Measurements from ENCODE around the gene FIP1L1. TPM values are rescaled to one million over a fixed set of nuclear protein-coding genes. Genes with fewer than 3 reads are reported as not detected.

The FIP1L1 gene
- total and polyA plus RNA-seq, 4 experiments from 2014 or later = 63.9 to 90.7 (median 70.5) TPM

DNA sequence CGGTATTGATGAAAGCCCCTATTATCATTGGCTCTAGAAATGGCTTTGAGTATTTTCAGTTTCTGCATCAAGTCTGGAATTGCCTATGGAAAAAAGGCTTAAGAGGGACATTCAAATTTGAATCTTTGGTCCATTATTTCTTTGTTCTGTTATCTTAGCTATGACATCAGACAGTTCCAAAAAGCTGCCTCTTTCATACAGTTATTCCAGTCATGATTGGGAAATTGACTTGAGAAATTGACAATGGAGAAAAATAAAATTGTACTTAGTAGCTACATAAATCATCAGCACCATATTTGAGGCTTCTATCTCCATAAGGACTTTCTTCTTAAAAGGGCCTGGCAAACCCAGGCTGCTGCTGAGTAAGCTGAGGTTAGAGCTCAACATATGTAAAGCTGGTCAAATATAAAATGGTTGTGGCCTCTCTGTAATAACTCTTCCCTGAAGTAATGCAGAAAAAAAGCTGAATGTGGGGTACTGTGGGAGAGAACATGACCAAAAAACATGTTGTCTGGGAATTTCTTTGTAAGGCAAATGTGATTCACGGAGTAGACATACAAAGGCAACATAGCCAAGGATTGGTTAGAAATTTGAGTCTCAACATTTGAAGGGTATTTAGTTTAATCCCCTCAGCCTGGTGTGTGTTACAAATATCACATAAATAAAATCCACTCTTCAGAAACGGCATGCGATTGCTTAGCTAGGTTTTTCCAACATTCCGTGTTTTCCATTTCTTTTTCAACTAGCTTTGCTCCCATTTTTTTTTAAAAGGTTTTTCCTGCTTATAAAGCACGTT, 112.9 kb downstream of the FIP1L1 start:
- H3K27me3 ChIP-seq (ENCODE audit: insufficient read depth, low read length) = no peaks in the 10 kb centered on the region
- CTCF ChIA-PET (ENCODE audit: partially characterized antibody) = interaction anchor here (0.8 to 1.0 kb wide), 2 partner anchors 60 to 744 kb away, joined by 3 read pairs; no protein-coding TSS in a partner anchor
- intact Hi-C loops (cut with micrococcal nuclease) = loop anchor here (2.0 kb wide), 1 partner anchor 744 kb away; no protein-coding TSS in a partner anchor
- H3K4me3 Mint-ChIP-seq = no peak overlapping the region
- H3K27ac Mint-ChIP-seq = no peak overlapping the region
- no peaks in the 10 kb centered on the region for H3K4me1 Mint-ChIP-seq
- H3K9me3 ChIP-seq (ENCODE audit: control insufficient read depth in 1 of 2, low read length in 2 of 2) = no peaks in the 10 kb centered on the region
- POLR2A ChIA-PET (ENCODE audit: partially characterized antibody) = no interaction called here
- no peaks in the 10 kb centered on the region for H3K4me1 ChIP-seq (ENCODE audit: insufficient read depth, low read length)
- H3K9me3 Mint-ChIP-seq = peaks cover 0 to 2% (median 0%) of the 10 kb centered on the region in 8 donors
- H3K36me3 Mint-ChIP-seq = no peaks in the 10 kb centered on the region
- H3K27ac ChIP-seq (ENCODE audit: low read depth, low read length) = no peak overlapping the region
- no peak for DNase-seq
- H3K36me3 ChIP-seq (ENCODE audit: insufficient read depth, low read length) = no peaks in the 10 kb centered on the region
- peaks cover 9 to 25% of the 10 kb centered on the region in 2 donors for H3K27me3 Mint-ChIP-seq
- H3K4me3 ChIP-seq (ENCODE audit: low read length in 2 of 2) = no peak overlapping the region

DNA sequence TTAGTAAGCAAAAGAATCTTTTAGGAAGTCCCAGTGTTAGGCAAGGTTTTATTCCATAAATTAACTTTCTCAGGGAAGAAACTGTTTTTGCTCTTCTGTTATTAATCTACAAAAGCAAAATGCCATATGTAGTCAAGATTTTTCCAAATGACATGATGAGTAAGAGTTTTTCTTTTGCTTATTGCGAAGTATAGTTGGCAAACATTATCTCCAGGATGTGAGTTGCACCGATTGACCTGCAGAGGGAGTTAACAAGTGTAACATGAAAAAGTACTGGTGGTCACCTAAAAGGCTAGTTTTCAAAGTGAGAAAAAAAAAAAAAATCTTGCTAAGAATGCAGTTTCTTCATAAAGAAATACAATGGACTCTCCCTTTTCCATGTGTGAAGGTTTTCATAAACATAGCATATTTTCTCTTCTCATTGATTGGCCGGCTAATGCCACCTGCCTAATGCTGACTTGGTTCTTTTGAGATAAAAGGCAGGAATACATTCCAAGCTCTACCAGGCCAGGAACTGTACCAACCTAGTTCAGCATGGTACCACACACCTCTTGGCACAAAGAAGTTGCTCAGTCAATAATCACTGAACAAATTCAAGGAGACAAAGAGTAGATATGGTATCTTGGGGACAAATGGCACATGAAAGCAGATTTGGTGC, 113.7 kb downstream of the FIP1L1 start:
- CTCF ChIA-PET (ENCODE audit: partially characterized antibody) = interaction anchor here (0.8 to 1.0 kb wide), 2 partner anchors 61 to 743 kb away, joined by 3 read pairs; no protein-coding TSS in a partner anchor

DNA sequence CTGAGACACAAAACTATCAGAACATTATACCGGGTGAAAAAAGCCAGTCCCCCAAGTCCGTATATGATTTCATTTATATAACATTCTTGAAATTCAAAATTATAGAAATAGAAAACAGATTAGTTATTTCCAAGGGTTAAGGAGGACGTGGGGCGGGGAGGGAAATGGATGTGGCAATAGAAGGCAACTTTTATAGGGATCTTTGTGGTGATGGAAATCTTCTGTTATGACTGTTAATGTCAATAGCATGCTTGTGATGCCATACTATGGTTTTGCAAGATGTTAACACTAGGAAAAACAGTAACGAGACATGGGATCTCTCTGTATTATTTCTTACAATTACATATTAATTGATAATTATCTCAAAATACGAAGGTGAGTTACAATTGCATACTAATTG, 117.4 kb downstream of the FIP1L1 start:
- Histone ChIP-seq H3K36me3 (ENCODE audit: insufficient read depth, low read length) (no peaks in the 10 kb centered on the region), H3K27me3 (ENCODE audit: insufficient read depth, low read length) (no peaks in the 10 kb centered on the region), H3K4me3 (ENCODE audit: low read length in 2 of 2) (no peak overlapping the region), H3K27ac (ENCODE audit: low read depth, low read length) (no peak overlapping the region), H3K9me3 (ENCODE audit: control insufficient read depth in 1 of 2, low read length in 2 of 2) (no peaks in the 10 kb centered on the region), H3K4me1 (ENCODE audit: insufficient read depth, low read length) (no peaks in the 10 kb centered on the region)
- intact Hi-C loops (cut with micrococcal nuclease) = no loop called here
- H3K27ac Mint-ChIP-seq = no peak overlapping the region
- ChIA-PET CTCF (ENCODE audit: partially characterized antibody) (interaction anchor here (1.1 kb wide), 1 partner anchor 14 kb away, joined by 4 read pairs; no protein-coding TSS in a partner anchor), POLR2A (ENCODE audit: partially characterized antibody) (no interaction called here)
- no peaks in the 10 kb centered on the region for H3K36me3 Mint-ChIP-seq
- no peak for DNase-seq
- H3K4me3 Mint-ChIP-seq = no peak overlapping the region
- H3K27me3 Mint-ChIP-seq = peaks cover 3 to 5% of the 10 kb centered on the region in 2 donors
- H3K4me1 Mint-ChIP-seq = no peaks in the 10 kb centered on the region
- peaks cover 0 to 2% (median 0%) of the 10 kb centered on the region in 8 donors for H3K9me3 Mint-ChIP-seq

More for the DNA sequence above, 113.7 kb downstream of the FIP1L1 start:
- H3K27ac Mint-ChIP-seq = no peak overlapping the region
- no peaks in the 10 kb centered on the region for H3K9me3 ChIP-seq (ENCODE audit: control insufficient read depth in 1 of 2, low read length in 2 of 2)
- POLR2A ChIA-PET (ENCODE audit: partially characterized antibody) = no interaction called here
- peaks cover 0 to 2% (median 0%) of the 10 kb centered on the region in 8 donors for H3K9me3 Mint-ChIP-seq
- no peaks in the 10 kb centered on the region for H3K36me3 ChIP-seq (ENCODE audit: insufficient read depth, low read length)
- no peaks in the 10 kb centered on the region for H3K36me3 Mint-ChIP-seq
- H3K4me3 ChIP-seq (ENCODE audit: low read length in 2 of 2) = no peak overlapping the region
- intact Hi-C loops (cut with micrococcal nuclease) = loop anchor here (2.0 kb wide), 1 partner anchor 744 kb away; no protein-coding TSS in a partner anchor
- no peak for DNase-seq
- H3K27me3 Mint-ChIP-seq = peaks cover 9 to 20% of the 10 kb centered on the region in 2 donors
- no peak overlapping the region for H3K4me3 Mint-ChIP-seq
- H3K4me1 ChIP-seq (ENCODE audit: insufficient read depth, low read length) = no peaks in the 10 kb centered on the region
- H3K27ac ChIP-seq (ENCODE audit: low read depth, low read length) = no peak overlapping the region
- H3K4me1 Mint-ChIP-seq = no peaks in the 10 kb centered on the region
- H3K27me3 ChIP-seq (ENCODE audit: insufficient read depth, low read length) = no peaks in the 10 kb centered on the region

DNA sequence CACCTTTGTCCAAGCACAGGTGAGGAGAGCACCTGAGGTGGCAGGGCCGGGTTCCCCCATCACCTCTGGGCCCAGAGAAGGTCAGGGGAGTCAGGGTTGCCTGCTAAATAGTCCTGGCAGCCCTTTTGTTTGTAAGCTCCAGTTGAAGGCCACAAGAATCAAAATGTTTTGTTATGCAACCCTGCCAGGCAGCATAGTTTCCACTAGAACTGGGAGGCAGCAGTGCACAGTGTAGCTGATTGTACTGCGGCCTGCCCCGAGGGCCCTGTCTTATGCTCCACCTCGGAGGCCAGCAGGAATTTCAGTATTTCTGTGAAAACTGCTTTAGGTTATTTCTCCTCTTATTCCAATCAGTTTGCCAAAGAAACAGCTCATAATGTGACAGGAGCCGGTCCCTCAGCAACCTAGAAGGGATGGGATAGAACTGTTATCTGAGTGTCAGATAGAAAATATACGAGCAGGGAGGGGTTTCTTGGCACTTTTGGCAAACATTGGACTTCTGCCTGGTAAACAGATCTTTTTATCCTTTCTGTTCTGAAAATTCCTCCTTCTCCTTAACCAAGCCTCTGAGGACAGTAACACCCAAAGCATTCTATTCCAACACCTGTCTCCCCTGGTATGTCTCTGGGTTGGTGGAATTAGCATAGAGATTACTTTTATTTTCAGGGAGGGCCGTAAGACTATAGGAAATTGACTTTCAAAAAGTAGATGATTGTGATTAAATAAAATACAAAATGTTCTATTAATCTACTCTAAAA, 120.2 kb downstream of the FIP1L1 start:
- Mint-ChIP-seq H3K9me3 (peaks cover 0 to 2% (median 0%) of the 10 kb centered on the region in 8 donors), H3K27ac (no peak overlapping the region), H3K36me3 (no peaks in the 10 kb centered on the region), H3K4me1 (no peaks in the 10 kb centered on the region), H3K4me3 (no peak overlapping the region), H3K27me3 (peaks cover 0 to 1% of the 10 kb centered on the region in 2 donors)
- Histone ChIP-seq H3K9me3 (ENCODE audit: control insufficient read depth in 1 of 2, low read length in 2 of 2) (no peaks in the 10 kb centered on the region), H3K4me3 (ENCODE audit: low read length in 2 of 2) (no peak overlapping the region), H3K4me1 (ENCODE audit: insufficient read depth, low read length) (no peaks in the 10 kb centered on the region), H3K27ac (ENCODE audit: low read depth, low read length) (no peak overlapping the region), H3K27me3 (ENCODE audit: insufficient read depth, low read length) (no peaks in the 10 kb centered on the region), H3K36me3 (ENCODE audit: insufficient read depth, low read length) (no peaks in the 10 kb centered on the region)
- intact Hi-C loops (cut with micrococcal nuclease) = no loop called here
- POLR2A ChIA-PET (ENCODE audit: partially characterized antibody) = no interaction called here
- CTCF ChIA-PET (ENCODE audit: partially characterized antibody) = interaction anchor here (1.3 kb wide), 1 partner anchor 44 kb away, joined by 3 read pairs; no protein-coding TSS in a partner anchor
- DNase-seq = no peak

DNA sequence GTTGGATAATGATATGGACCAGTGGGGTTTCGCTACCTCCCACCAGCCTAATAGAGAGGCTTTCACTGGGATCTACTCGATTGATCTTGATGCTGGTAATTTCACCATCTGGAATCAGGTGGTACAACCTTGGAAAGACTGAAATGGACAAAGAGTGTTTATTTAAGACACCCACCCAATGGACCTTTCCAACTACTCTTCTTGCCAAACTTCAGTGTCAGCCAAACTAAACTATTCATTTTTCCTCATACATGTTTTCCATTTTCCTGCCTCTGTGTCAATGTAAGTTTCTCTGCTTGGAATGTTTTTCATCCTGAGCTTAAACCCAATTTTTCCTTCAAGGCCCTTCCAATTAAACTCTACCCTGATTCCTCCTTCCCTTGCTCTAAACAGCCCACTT, 121.3 kb downstream of the FIP1L1 start:
- no peak overlapping the region for H3K27ac Mint-ChIP-seq
- no peaks in the 10 kb centered on the region for H3K4me1 Mint-ChIP-seq
- POLR2A ChIA-PET (ENCODE audit: partially characterized antibody) = no interaction called here
- H3K36me3 Mint-ChIP-seq = no peaks in the 10 kb centered on the region
- CTCF ChIA-PET (ENCODE audit: partially characterized antibody) = no interaction called here
- Histone ChIP-seq H3K27me3 (ENCODE audit: insufficient read depth, low read length) (no peaks in the 10 kb centered on the region), H3K27ac (ENCODE audit: low read depth, low read length) (no peak overlapping the region), H3K4me1 (ENCODE audit: insufficient read depth, low read length) (no peaks in the 10 kb centered on the region), H3K4me3 (ENCODE audit: low read length in 2 of 2) (no peak overlapping the region), H3K9me3 (ENCODE audit: control insufficient read depth in 1 of 2, low read length in 2 of 2) (no peaks in the 10 kb centered on the region), H3K36me3 (ENCODE audit: insufficient read depth, low read length) (no peaks in the 10 kb centered on the region)
- DNase-seq = no peak
- intact Hi-C loops (cut with micrococcal nuclease) = no loop called here
- peaks cover 0 to 3% (median 0%) of the 10 kb centered on the region in 8 donors for H3K9me3 Mint-ChIP-seq
- H3K4me3 Mint-ChIP-seq = no peak overlapping the region
- H3K27me3 Mint-ChIP-seq = peaks cover 0 to 1% of the 10 kb centered on the region in 2 donors

DNA sequence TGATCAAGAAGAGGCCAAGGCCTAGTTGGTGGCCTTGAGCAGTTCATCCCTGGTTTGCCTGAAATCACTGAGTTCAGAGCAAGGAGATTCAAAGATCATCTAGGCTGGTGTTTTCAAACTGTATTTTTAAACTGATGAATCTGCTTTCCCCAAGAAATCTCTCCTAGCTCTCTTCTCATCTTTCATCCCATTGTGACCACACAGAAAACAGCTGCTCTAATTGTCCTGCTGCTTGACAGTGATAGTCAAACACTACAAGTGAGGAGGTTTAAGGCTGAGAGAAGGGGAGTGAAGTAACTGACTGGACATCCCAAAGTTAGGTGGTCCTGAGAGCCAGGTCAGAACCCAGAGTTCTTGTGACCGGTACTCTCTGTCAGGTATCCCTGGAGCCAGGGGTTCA, 122.3 kb downstream of the FIP1L1 start:
- Mint-ChIP-seq H3K4me3 (no peak overlapping the region), H3K36me3 (no peaks in the 10 kb centered on the region), H3K27ac (no peak overlapping the region), H3K27me3 (no peaks in the 10 kb centered on the region), H3K9me3 (peaks cover 0 to 2% (median 0%) of the 10 kb centered on the region in 8 donors), H3K4me1 (no peaks in the 10 kb centered on the region)
- Histone ChIP-seq H3K9me3 (ENCODE audit: control insufficient read depth in 1 of 2, low read length in 2 of 2) (no peaks in the 10 kb centered on the region), H3K4me1 (ENCODE audit: insufficient read depth, low read length) (no peaks in the 10 kb centered on the region), H3K27me3 (ENCODE audit: insufficient read depth, low read length) (no peaks in the 10 kb centered on the region), H3K36me3 (ENCODE audit: insufficient read depth, low read length) (no peaks in the 10 kb centered on the region), H3K4me3 (ENCODE audit: low read length in 2 of 2) (no peak overlapping the region), H3K27ac (ENCODE audit: low read depth, low read length) (no peak overlapping the region)
- DNase-seq = no peak
- ChIA-PET POLR2A (ENCODE audit: partially characterized antibody) (no interaction called here), CTCF (ENCODE audit: partially characterized antibody) (no interaction called here)
- intact Hi-C loops (cut with micrococcal nuclease) = no loop called here

DNA sequence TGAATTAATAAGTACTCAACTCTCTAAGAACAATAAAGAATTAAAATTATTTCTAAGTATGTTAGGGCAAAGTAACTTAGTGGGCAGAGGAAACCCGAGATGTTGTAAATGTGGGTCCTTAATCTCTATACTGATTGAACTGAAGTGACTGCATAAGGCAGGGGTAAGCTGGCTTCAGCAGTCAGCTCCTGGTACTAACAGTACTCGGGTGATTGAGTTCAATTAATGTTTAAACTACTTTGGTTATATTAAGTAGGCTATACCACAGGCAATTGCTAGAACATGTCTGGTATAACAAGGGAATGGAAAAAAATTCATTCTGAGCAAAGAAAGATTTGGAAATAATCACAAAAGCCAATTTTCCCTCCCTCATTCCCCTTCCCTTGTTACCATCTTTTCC, 123.1 kb downstream of the FIP1L1 start:
- no peaks in the 10 kb centered on the region for H3K27me3 ChIP-seq (ENCODE audit: insufficient read depth, low read length)
- no peaks in the 10 kb centered on the region for H3K36me3 ChIP-seq (ENCODE audit: insufficient read depth, low read length)
- Mint-ChIP-seq H3K27ac (no peak overlapping the region), H3K36me3 (no peaks in the 10 kb centered on the region), H3K4me3 (no peak overlapping the region), H3K27me3 (peaks cover under 1% of the 10 kb centered on the region in 2 donors), H3K9me3 (peaks cover 0 to 2% (median 0%) of the 10 kb centered on the region in 8 donors), H3K4me1 (no peaks in the 10 kb centered on the region)
- H3K4me3 ChIP-seq (ENCODE audit: low read length in 2 of 2) = no peak overlapping the region
- no peak overlapping the region for H3K27ac ChIP-seq (ENCODE audit: low read depth, low read length)
- ChIA-PET POLR2A (ENCODE audit: partially characterized antibody) (no interaction called here), CTCF (ENCODE audit: partially characterized antibody) (no interaction called here)
- no peaks in the 10 kb centered on the region for H3K4me1 ChIP-seq (ENCODE audit: insufficient read depth, low read length)
- H3K9me3 ChIP-seq (ENCODE audit: control insufficient read depth in 1 of 2, low read length in 2 of 2) = no peaks in the 10 kb centered on the region
- no peak for DNase-seq
- intact Hi-C loops (cut with micrococcal nuclease) = no loop called here
